Caco-2 (cell line): ENCODE data around the gene PRRT1B. TPM values are rescaled to one million over a fixed set of nuclear protein-coding genes. Genes with fewer than 3 reads are reported as not detected.

Experiments
- BruUV-seq: library from RNA; stranded (reverse); fragments of 400-500 nt; replicated peaks from 2 replicates; lab custom pipeline; 2021; lab: Mats Ljungman, UMichigan
- CTCF ChIA-PET: fragments of 300-600 bp; sonication (Branson Sonifier 250); formaldehyde crosslinking; loops from one replicate; lab custom pipeline; 2022; ENCODE audit warnings: antibody characterized with exemption; lab: Charles Lee
- POLR2A ChIA-PET: fragments of 300-600 bp; sonication (Branson Sonifier 250); formaldehyde crosslinking; loops from one replicate; lab custom pipeline; 2022; ENCODE audit warnings: antibody characterized with exemption; lab: Charles Lee
- DNase-seq, 2 experiments: peaks; one replicate each; pipeline versions ENCODE4 v3.0.0 to v3.0.0-alpha.2; 2020 to 2022
- H3K27me3 ChIP-seq: replicated peaks from 2 replicates; pipeline ENCODE4 v1.6.0; 2011; ENCODE audit warnings: low read length; ENCODE audit not compliant: control insufficient read depth, insufficient read depth
- H3K36me3 ChIP-seq: 2 replicates; pipeline ENCODE4 v1.5.1; 2011; ENCODE audit warnings: low read length; ENCODE audit not compliant: control insufficient read depth, insufficient read depth
- H3K4me1 ChIP-seq: fragments of 250-450 bp; sonication (Bioruptor Pico); 2 replicates; pipeline ENCODE4 v1.5.1; 2020; ENCODE audit warnings: mild to moderate bottlenecking
- H3K4me3 ChIP-seq: 2 replicates; pipeline ENCODE4 v1.5.1; 2011; ENCODE audit warnings: low read depth, mild to moderate bottlenecking, control low read depth, low read length
- H3K9me3 ChIP-seq: fragments of 250-450 bp; sonication (Bioruptor Pico); 2 replicates; pipeline ENCODE4 v1.5.1; 2020; ENCODE audit warnings: mild to moderate bottlenecking, moderate library complexity
- H3K27ac Mint-ChIP-seq: one replicate; pipeline ENCODE4 v1.8.0; 2022; ENCODE audit warnings: mixed read lengths; ENCODE audit not compliant: unreplicated experiment
- H3K27me3 Mint-ChIP-seq: one replicate; pipeline ENCODE4 v1.8.0; 2022; ENCODE audit warnings: mixed read lengths; ENCODE audit not compliant: insufficient read depth, unreplicated experiment
- H3K36me3 Mint-ChIP-seq: one replicate; pipeline ENCODE4 v1.8.0; 2022; ENCODE audit warnings: mild to moderate bottlenecking, mixed read lengths; ENCODE audit not compliant: insufficient read depth, unreplicated experiment
- H3K4me1 Mint-ChIP-seq: one replicate; pipeline ENCODE4 v1.8.0; 2022; ENCODE audit warnings: low read depth, mixed read lengths; ENCODE audit not compliant: unreplicated experiment
- H3K4me3 Mint-ChIP-seq: one replicate; pipeline ENCODE4 v1.8.0; 2022; ENCODE audit warnings: mild to moderate bottlenecking, moderate library complexity, mixed read lengths; ENCODE audit not compliant: unreplicated experiment
- H3K9me3 Mint-ChIP-seq: one replicate; pipeline ENCODE4 v1.8.0; 2022; ENCODE audit warnings: mixed read lengths; ENCODE audit not compliant: unreplicated experiment
- CTCF ChIP-seq, 2 experiments: fragments of 200-600 bp in 1 of 2; IDR thresholded peaks; 1 replicate in 1 of 2; 2 replicates in 1 of 2; pipeline versions ENCODE4 v1.5.1 to v1.8.0; 2011 to 2022; ENCODE audit warnings: antibody characterized with exemption in 1 of 2, control low read depth in 1 of 2, inconsistent platforms in 1 of 2, low read depth in 1 of 2, low read length in 1 of 2, mild to moderate bottlenecking in 1 of 2, moderate library complexity in 1 of 2; ENCODE audit not compliant: insufficient read depth in 1 of 2, severe bottlenecking in 1 of 2, unreplicated experiment in 1 of 2
- intact Hi-C: fragments of 100-400 bp; cut with micrococcal nuclease; formaldehyde crosslinking; loops from one replicate; pipeline ENCODE4 v1.10.0; 2022; ENCODE audit not compliant: unreplicated experiment
- total RNA-seq: library from RNA; stranded (reverse); gene quantifications from 2 replicates; pipeline ENCODE4 v1.2.3, GENCODE V29; 2022

The PRRT1B gene
- total RNA-seq, 1 experiment from 2014 or later, result 6.5 TPM

GRCh38 chr9:131582056-131582455, 36.7 kb downstream of the PRRT1B start:
- Histone ChIP-seq H3K27me3 (no peaks in the 10 kb centered on the region), H3K4me1 (no peaks in the 10 kb centered on the region), H3K9me3 (no peaks in the 10 kb centered on the region), H3K4me3 (no peak overlapping the region), H3K36me3 (peaks cover 4% of the 10 kb centered on the region)
- intact Hi-C loops, result no loop called here
- no peaks in the 10 kb centered on the region for H3K4me1 Mint-ChIP-seq
- H3K4me3 Mint-ChIP-seq, result no peak overlapping the region
- TF ChIP-seq CTCF (IDR thresholded peaks at IDR 0.05; ENCODE audit: insufficient read depth in 1 of 2, low read depth in 1 of 2, low read length in 1 of 2, severe bottlenecking in 1 of 2, unreplicated experiment in 1 of 2), result no peak
- H3K27ac Mint-ChIP-seq, result no peak overlapping the region
- POLR2A ChIA-PET, result no interaction called here
- no peaks in the 10 kb centered on the region for H3K27me3 Mint-ChIP-seq
- H3K9me3 Mint-ChIP-seq, result no peaks in the 10 kb centered on the region
- no TSS peak for BruUV-seq
- CTCF ChIA-PET, result no interaction called here
- H3K36me3 Mint-ChIP-seq, result peaks cover 64% of the 10 kb centered on the region
- no peak for DNase-seq

- intact Hi-C loops, result no loop called here
- BruUV-seq, result no TSS peak
- CTCF ChIA-PET, result no interaction called here
These were observed 37.4 kb downstream of the PRRT1B start for GRCh38 chr9:131582466-131583336.

GRCh38 chr9:131583337-131583645, 38.0 kb downstream of the PRRT1B start:
- Mint-ChIP-seq H3K36me3 (peaks cover 69% of the 10 kb centered on the region), H3K27me3 (no peaks in the 10 kb centered on the region), H3K4me3 (no peak overlapping the region), H3K27ac (peak overlapping the region; percentile 49), H3K9me3 (no peaks in the 10 kb centered on the region), H3K4me1 (no peaks in the 10 kb centered on the region)
- H3K4me1 ChIP-seq, result no peaks in the 10 kb centered on the region
- H3K4me3 ChIP-seq, result no peak overlapping the region
- POLR2A ChIA-PET, result no interaction called here
- intact Hi-C loops, result no loop called here
- H3K9me3 ChIP-seq, result no peaks in the 10 kb centered on the region
- no peaks in the 10 kb centered on the region for H3K27me3 ChIP-seq
- no peak for TF ChIP-seq CTCF (IDR thresholded peaks at IDR 0.05; ENCODE audit: insufficient read depth in 1 of 2, low read depth in 1 of 2, low read length in 1 of 2, severe bottlenecking in 1 of 2, unreplicated experiment in 1 of 2)
- H3K36me3 ChIP-seq, result peaks cover 7% of the 10 kb centered on the region
- CTCF ChIA-PET, result no interaction called here
- no TSS peak for BruUV-seq
- DNase-seq, result no peak

More at GRCh38 chr9:131582466-131583336, 37.4 kb downstream of the PRRT1B start:
- Histone ChIP-seq H3K4me3 (no peak overlapping the region), H3K9me3 (no peaks in the 10 kb centered on the region), H3K27me3 (no peaks in the 10 kb centered on the region), H3K36me3 (peaks cover 7% of the 10 kb centered on the region), H3K4me1 (no peaks in the 10 kb centered on the region)
- no peak for TF ChIP-seq CTCF (IDR thresholded peaks at IDR 0.05; ENCODE audit: insufficient read depth in 1 of 2, low read depth in 1 of 2, low read length in 1 of 2, severe bottlenecking in 1 of 2, unreplicated experiment in 1 of 2)
- Mint-ChIP-seq H3K27me3 (no peaks in the 10 kb centered on the region), H3K36me3 (peaks cover 69% of the 10 kb centered on the region), H3K27ac (peak overlapping the region; percentile 49), H3K4me3 (no peak overlapping the region), H3K9me3 (no peaks in the 10 kb centered on the region), H3K4me1 (no peaks in the 10 kb centered on the region)
- POLR2A ChIA-PET, result no interaction called here
- DNase-seq, result no peak
